Ishikawa (cell line): ENCODE data around the gene SBNO2.

Experiments
- CEBPB ChIP-seq: IDR thresholded peaks from 2 replicates; pipeline ENCODE4 v1.6.1; 2012
- CREB1 ChIP-seq: IDR thresholded peaks from 2 replicates; pipeline ENCODE4 v1.6.1; 2012; ENCODE audit warnings: low read depth
- EGR1 ChIP-seq: IDR thresholded peaks from 2 replicates; pipeline ENCODE4 v1.6.1; 2012
- EP300 ChIP-seq: IDR thresholded peaks from 2 replicates; pipeline ENCODE4 v1.6.1; 2012; ENCODE audit warnings: borderline replicate concordance
- NFIC ChIP-seq: IDR thresholded peaks from 2 replicates; pipeline ENCODE4 v1.6.1; 2012
- RAD21 ChIP-seq: IDR thresholded peaks from 2 replicates; pipeline ENCODE4 v1.6.1; 2012; ENCODE audit warnings: low read depth
- REST ChIP-seq: IDR thresholded peaks from 2 replicates; pipeline ENCODE4 v1.6.1; 2012; ENCODE audit warnings: low read depth, mild to moderate bottlenecking
- TAF1 ChIP-seq: IDR thresholded peaks from 2 replicates; pipeline ENCODE4 v1.6.1; 2012; ENCODE audit warnings: low read depth, mild to moderate bottlenecking
- TCF12 ChIP-seq: IDR thresholded peaks from 2 replicates; pipeline ENCODE4 v1.6.1; 2012; ENCODE audit warnings: low read depth
- USF1 ChIP-seq: IDR thresholded peaks from 2 replicates; pipeline ENCODE4 v1.6.1; 2012
- YY1 ChIP-seq: IDR thresholded peaks from 2 replicates; pipeline ENCODE4 v1.6.1; 2012; ENCODE audit warnings: low read depth
- ZBTB7A ChIP-seq: IDR thresholded peaks from 2 replicates; pipeline ENCODE4 v1.6.1; 2012; ENCODE audit warnings: low read depth
- TF ChIP-seq, protein P1 (sequence below): IDR thresholded peaks from 2 replicates; pipeline ENCODE4 v1.6.1; 2012

DNA sequence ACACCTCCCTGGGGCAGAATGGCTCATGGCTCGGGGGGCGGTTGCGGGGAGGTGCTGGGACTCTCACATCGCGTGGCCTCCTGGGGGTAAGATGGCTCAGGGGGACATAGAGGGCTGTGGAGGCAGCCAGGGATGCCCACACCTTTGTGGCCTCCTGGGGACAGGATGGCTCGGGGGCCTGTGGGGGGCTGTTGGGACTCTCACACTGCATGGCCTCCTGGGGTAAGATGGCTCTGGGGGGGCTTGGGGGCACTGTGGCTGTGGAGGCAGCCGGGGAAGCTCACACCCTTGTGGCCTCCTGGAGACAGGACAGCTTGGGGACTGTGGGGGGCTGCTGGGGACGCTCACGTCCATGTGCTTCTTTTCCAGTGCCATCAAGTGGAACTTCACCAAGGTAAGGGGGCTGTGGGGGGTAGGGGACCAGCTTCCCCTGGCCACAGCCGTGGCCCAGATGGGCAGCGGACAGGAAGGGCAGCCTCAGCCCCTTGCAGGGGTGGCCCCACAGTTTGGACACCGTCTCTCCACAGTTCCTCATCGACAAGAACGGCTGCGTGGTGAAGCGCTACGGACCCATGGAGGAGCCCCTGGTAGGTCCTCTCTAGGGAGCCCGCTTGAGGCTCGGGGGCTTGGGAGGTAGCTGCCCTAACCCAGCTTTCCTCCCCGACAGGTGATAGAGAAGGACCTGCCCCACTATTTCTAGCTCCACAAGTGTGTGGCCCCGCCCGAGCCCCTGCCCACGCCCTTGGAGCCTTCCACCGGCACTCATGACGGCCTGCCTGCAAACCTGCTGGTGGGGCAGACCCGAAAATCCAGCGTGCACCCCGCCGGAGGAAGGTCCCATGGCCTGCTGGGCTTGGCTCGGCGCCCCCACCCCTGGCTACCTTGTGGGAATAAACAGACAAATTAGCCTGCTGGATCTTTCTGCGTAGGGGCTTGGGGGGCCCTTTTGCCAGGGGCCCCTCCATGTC lies 67.9 kb downstream of the SBNO2 start:
- TF ChIP-seq CREB1 (no peak), TCF12 (no peak), EP300 (no peak), ZBTB7A (no peak), REST (no peak), TAF1 (no peak), CEBPB (no peak), USF1 (no peak), EGR1 (no peak), YY1 (no peak), NFIC (no peak), RAD21 (no peak)
- TF ChIP-seq, protein P1, sequence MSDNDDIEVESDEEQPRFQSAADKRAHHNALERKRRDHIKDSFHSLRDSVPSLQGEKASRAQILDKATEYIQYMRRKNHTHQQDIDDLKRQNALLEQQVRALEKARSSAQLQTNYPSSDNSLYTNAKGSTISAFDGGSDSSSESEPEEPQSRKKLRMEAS = no peak
